ENCODE data around the gene MUTYH.

Gene MUTYH

GRCh38 chr1:45354838-45355237 is 14.6 kb upstream of the MUTYH start:
- no peak for TF ChIP-seq CTCF (IDR thresholded peaks at IDR 0.05; ENCODE audit: control extremely low read depth, extremely low read depth, low read depth, missing control alignments)
- DNase-seq (ENCODE audit: extremely low spot score) = no peak
- ChIA-PET POLR2A (interaction anchor here (0.7 kb wide), 1 partner anchor 196 kb away, joined by 6 read pairs; the partner anchor contains the start of gene AKR1A1), CTCF (interaction anchor here (2.0 to 23.1 kb wide), 2 partner anchors 15 to 137 kb away, joined by 10 to 389 read pairs; partner anchors contain the start of genes MUTYH, TESK2 and TOE1)

- CTCF ChIA-PET = interaction anchor here (1.6 to 23.1 kb wide), 3 partner anchors 8 to 138 kb away, joined by 3 to 389 read pairs (median 10); partner anchors contain the start of genes MUTYH, TESK2 and TOE1
- POLR2A ChIA-PET = no interaction called here
- no peak for DNase-seq (ENCODE audit: extremely low spot score)
- TF ChIP-seq CTCF (IDR thresholded peaks at IDR 0.05; ENCODE audit: control extremely low read depth, extremely low read depth, low read depth, missing control alignments) = no peak
These were observed 13.4 kb upstream of the MUTYH start for GRCh38 chr1:45353685-45354084.

- ChIA-PET CTCF (interaction anchor here (1.3 to 23.1 kb wide), 4 partner anchors 8 to 160 kb away, joined by 4 to 389 read pairs (median 68); partner anchors contain the start of gene TESK2), POLR2A (interaction anchor here (0.5 to 0.6 kb wide), 2 partner anchors 11 to 206 kb away, joined by 4 read pairs; partner anchors contain the start of genes MUTYH and TOE1)
- DNase-seq (ENCODE audit: extremely low spot score) = no peak
- TF ChIP-seq CTCF (IDR thresholded peaks at IDR 0.05; ENCODE audit: control extremely low read depth, extremely low read depth, low read depth, missing control alignments) = no peak
These were observed 11.3 kb upstream of the MUTYH start for GRCh38 chr1:45351508-45351907.

- ChIA-PET CTCF (interaction anchor here (1.3 to 23.1 kb wide), 6 partner anchors 8 to 337 kb away, joined by 3 to 389 read pairs (median 6); partner anchors contain the start of genes MUTYH, TESK2, TOE1 and UROD), POLR2A (interaction anchor here (2.1 kb wide), 1 partner anchor 9 kb away, joined by 12 read pairs; the partner anchor contains the start of genes MUTYH and TOE1)
- no peak for DNase-seq (ENCODE audit: extremely low spot score)
- no peak for TF ChIP-seq CTCF (IDR thresholded peaks at IDR 0.05; ENCODE audit: control extremely low read depth, extremely low read depth, low read depth, missing control alignments)
These were observed 8.9 kb upstream of the MUTYH start for GRCh38 chr1:45348966-45349677.

GRCh38 chr1:45348609-45348965 is 8.3 kb upstream of the MUTYH start:
- CTCF ChIA-PET = interaction anchor here (1.1 to 23.1 kb wide), 6 partner anchors 11 to 336 kb away, joined by 3 to 389 read pairs (median 4); partner anchors contain the start of genes TESK2 and UROD
- POLR2A ChIA-PET = interaction anchor here (2.1 kb wide), 1 partner anchor 9 kb away, joined by 12 read pairs; the partner anchor contains the start of genes MUTYH and TOE1
- no peak for TF ChIP-seq CTCF (IDR thresholded peaks at IDR 0.05; ENCODE audit: control extremely low read depth, extremely low read depth, low read depth, missing control alignments)

GRCh38 chr1:45348020-45348419 is 7.8 kb upstream of the MUTYH start:
- no peak for TF ChIP-seq CTCF (IDR thresholded peaks at IDR 0.05; ENCODE audit: control extremely low read depth, extremely low read depth, low read depth, missing control alignments)
- ChIA-PET CTCF (interaction anchor here (0.8 to 23.1 kb wide), 7 partner anchors 12 to 336 kb away, joined by 3 to 389 read pairs (median 4); partner anchors contain the start of genes TESK2 and UROD), POLR2A (interaction anchor here (2.1 kb wide), 1 partner anchor 8 kb away, joined by 12 read pairs; the partner anchor contains the start of genes MUTYH and TOE1)
- DNase-seq (ENCODE audit: extremely low spot score) = no peak

More at GRCh38 chr1:45348609-45348965, 8.3 kb upstream of the MUTYH start:
- DNase-seq (ENCODE audit: extremely low spot score) = no peak

Measured in GM10248 (cell line).